MV-4-11 (cell line): Measurements from ENCODE around the gene TBX21.

Experiments
- DNase-seq: peaks from one replicate; lab custom pipeline; 2025; lab: John Stamatoyannopoulos, UW

TBX21 gene

DNA sequence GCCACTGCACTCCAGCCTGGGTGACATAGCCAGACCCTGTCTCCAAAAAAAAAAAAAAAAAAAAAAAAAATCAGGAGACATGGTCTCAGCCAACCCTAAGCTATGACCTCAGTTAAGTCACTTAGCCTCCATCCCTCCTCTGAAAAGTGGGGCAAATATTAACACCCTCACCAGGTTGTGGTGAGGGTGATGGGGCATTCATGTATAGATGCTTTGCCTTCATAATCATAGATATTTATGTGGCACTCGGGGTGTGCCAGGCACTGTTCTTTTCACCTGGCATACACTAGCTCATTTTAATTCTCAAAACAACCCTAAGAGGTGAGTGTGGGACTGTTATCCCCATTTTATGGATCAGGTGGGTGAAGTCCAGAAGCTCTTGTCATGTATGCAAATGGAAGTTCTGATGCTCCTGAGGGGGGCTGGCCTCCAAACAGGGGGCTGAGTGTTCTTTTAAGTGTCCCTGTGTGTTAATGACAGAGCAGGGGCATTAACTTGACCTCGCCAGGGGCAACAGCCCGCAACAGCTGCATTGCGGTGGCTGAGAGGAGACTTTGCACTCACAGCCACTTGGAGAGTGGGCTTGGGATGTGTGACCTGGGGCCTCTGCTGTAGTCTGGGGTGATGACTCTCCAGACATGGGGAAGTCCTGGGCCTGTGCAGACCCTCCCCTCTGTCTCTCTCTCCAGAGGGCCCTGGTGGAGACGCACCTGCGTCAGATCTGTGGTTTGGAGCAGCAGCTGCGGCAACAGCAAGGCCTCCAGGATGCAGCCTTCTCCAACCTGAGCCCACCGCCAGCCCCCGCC lies 34.9 kb upstream of the TBX21 start:
- no peak for DNase-seq

DNA sequence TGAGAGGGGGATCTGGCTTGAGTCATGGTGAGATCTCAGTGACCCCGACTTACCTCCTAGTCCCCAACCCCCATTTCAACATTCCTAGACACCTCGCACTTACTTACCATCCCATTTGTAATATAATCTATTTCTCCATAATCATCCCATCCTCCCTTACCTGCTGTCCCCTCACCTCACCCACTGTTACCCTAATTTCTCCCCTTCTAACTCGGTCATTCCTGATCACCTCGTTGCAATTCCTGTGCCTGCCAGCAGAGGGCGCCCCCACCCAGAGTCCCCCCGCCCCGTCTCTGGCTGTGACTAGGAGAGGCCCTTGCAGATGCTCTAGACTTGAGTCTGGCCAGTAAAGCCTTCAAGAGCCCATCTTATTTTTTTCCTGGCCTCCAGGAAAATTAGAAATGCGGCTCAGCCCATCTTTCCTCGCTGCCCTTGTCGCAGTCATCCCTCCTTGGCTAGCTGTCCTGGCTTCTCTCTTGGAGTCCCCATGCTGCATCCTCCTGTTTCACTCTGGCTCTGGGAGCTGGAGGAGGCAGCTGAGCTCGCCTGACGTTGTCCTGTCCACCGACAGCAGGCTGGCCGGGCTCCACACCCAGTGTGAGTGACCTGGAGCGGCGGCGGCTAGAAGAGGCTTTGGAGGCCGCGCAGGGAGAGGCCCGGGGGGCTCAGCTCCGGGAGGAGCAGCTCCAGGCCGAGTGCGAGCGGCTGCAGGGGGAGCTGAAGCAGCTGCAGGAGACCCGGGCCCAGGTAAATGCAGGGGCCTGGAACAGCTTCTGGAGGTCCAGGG lies 34.1 kb upstream of the TBX21 start:
- peak; percentile 45 for DNase-seq

- DNase-seq: no peak
These were observed 33.5 kb upstream of the TBX21 start for GRCh38 chr17:47699536-47699840.

- no peak for DNase-seq
These were observed 32.3 kb upstream of the TBX21 start for GRCh38 chr17:47700471-47701449.

DNA sequence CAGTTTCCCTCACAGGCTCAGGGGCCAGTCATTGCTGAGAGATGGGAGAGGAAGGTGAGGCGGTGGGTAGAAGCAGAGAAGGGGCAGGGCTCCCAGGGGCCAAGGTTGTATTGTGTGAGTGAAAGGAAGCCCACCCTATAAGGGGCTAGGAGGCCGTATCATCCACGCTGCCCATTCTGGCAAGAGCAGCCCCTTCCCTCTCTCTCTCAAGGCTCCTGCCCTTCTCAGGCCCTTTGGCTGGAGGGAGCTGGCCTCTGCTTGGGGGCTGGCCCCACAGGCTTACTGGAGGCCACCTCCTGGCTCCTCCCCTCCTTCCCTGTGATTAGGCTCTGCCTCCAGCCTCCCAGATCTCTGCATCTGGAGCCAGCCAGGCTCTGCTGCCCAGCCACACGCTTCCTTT lies 31.4 kb upstream of the TBX21 start:
- DNase-seq: no peak

- no peak for DNase-seq
These were observed 30.5 kb upstream of the TBX21 start for GRCh38 chr17:47702391-47702995.

DNA sequence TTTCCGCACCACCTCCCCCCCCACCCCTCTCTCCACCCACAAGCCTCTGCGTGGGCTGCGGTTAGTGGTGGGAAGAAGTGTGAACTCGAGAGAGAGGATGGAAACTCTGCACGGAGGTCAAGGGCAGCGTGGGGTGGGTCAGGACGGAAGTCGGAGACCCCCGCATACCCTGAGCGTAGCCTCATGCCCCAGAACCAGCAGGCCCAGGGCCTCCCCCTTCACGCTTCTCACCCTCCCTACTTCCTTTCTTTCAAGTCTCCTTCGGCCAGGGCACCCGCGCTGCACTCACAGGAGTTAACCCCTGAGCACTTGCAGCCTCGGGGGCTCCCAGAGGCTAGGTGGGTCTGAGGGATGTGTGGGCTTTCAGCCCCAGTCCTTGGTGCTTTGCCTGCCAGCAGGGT lies 29.8 kb upstream of the TBX21 start:
- DNase-seq: peak; percentile 17

DNA sequence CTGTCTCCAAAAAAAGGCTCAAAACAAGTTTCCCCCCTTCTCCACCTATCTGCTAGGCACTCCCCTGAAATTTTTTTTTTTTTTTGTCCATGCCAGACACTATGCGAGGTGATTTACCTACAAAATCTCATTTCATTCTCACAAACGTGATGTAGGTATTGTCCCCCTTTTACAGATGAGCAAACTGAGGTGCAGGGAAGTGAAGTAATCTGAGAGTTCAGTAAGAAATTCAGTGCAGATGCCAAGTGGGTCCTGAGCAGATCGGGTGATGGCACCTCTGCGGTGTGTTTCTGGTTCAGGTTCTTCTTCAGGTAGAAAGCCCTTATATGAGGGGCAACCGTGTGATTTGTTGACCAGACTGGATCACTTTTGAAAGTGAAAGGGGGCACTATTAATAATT lies 29.4 kb upstream of the TBX21 start:
- DNase-seq: no peak

GRCh38 chr17:47704116-47704515 lies 28.9 kb upstream of the TBX21 start:
- peak; percentile 62 for DNase-seq

DNA sequence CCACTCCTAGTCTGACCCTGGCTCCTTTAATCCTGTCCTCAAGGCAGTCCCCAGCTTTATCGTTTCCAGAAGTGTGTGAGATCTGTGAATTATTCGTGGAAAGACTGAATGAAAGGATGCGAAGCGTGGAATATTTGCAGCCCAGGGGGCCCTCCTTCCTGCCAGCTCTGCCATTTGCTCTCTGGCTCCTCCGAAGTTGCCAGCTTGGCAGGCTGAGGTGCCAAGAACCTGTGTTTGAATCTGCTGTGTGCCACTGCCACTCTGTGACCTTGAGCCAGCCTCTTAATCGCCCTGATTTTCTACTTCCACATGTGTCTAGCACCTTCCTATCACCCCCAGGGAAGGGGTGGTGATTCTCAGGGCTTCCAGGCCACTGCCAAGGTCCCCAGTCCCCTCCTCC lies 28.3 kb upstream of the TBX21 start:
- no peak for DNase-seq

- DNase-seq: no peak
These were observed 27.2 kb upstream of the TBX21 start for GRCh38 chr17:47705536-47706530.

DNA sequence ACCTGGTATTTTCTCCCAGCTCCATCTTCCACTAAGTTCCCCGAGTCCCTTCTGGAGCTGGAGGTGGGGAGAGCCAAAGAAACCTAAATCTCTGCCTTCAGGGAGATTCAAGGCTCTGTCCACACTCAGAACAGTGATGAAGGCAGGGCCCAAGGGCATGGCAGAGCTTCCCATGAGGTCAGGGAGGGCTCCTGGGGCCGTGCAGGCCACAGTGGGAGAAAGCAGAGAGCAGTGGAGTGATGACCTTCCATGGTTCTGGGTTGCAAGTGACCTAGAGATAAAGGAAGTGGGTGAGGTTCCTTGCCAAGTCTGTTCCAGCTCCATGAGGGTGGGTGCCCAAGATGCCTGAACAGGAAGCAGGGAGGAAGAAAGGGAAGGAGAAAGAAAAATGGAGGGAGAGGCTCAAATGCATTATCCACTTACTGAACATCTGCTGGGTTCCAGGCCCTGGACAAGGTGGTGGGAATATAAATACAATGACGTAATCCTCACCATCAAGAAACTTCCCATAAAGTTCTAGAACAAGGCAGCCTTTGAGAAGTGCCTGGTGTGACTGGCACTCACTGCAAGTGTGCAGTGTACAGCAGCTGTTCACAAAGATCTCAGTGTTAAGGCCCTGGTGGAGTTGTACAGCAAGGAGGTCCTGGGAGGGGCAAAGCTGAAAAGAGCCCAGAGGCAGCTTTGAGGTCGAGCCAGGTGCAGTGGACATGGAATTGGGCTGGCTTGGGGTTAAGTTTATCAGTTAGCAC lies 25.8 kb upstream of the TBX21 start:
- DNase-seq: peak; percentile 45

GRCh38 chr17:47707884-47708283 lies 25.2 kb upstream of the TBX21 start:
- no peak for DNase-seq

DNA sequence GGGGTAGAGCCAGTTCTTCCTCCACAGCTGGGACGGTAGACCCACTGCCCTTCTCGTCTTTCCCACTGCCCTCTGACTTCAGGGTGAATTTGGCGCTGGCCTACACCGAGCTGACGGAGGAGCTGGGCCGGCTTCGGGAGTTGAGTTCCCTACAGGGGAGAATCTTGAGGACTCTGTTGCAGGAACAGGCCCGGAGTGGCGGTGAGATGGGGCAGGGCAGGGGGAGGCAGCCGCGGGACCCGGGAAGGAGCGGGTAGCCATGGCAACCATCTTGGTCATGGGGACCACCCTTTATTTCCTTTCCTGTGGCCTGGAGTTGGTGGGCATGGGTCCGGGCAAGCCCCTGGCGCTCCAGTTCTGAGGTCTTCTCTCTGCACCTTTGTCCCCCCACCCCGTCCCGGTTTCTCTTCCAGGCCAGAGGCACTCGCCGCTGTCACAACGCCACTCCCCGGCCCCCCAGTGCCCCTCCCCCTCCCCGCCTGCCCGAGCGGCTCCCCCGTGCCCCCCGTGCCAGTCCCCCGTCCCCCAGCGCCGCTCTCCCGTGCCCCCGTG lies 24.6 kb upstream of the TBX21 start:
- no peak for DNase-seq

DNA sequence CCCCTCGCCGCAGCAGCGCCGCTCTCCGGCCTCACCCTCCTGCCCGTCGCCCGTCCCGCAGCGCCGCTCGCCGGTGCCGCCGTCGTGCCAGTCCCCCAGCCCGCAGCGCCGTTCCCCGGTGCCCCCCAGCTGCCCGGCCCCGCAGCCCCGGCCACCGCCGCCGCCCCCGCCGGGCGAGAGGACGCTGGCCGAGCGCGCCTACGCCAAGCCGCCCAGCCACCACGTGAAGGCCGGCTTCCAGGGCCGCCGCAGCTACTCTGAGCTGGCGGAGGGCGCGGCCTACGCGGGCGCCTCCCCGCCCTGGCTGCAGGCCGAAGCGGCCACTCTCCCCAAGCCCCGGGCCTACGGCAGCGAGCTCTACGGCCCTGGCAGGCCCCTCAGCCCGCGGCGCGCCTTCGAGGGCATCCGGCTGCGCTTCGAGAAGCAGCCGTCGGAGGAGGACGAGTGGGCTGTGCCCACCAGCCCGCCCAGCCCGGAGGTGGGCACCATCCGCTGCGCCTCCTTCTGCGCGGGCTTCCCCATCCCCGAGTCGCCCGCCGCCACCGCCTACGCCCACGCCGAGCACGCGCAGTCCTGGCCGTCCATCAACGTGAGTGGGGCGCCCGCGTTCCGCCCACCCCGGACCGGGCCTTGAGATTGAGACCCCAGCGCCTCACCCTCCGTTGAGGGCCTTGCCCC lies 24.0 kb upstream of the TBX21 start:
- DNase-seq: no peak

DNA sequence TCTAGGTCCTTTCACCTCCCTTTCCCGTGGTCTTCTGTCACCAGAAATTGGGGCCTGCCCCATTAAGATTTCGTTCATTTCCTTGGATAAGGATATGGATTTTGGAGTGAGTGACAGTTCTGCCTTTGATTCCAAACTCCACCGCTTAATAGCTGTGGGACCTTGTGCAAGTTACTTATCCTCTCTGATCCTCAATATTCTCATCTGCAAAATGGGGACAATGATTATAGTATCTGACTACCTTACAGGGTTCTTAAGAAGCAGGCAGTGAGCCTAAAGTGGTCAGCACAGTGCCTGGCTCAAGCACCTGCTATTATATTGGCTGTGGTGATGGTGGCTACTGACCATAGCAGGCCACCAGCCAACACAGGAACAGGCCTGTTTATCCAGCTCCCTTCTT lies 23.4 kb upstream of the TBX21 start:
- DNase-seq: no peak

GRCh38 chr17:47711366-47712099 lies 21.5 kb upstream of the TBX21 start:
- DNase-seq: no peak

DNA sequence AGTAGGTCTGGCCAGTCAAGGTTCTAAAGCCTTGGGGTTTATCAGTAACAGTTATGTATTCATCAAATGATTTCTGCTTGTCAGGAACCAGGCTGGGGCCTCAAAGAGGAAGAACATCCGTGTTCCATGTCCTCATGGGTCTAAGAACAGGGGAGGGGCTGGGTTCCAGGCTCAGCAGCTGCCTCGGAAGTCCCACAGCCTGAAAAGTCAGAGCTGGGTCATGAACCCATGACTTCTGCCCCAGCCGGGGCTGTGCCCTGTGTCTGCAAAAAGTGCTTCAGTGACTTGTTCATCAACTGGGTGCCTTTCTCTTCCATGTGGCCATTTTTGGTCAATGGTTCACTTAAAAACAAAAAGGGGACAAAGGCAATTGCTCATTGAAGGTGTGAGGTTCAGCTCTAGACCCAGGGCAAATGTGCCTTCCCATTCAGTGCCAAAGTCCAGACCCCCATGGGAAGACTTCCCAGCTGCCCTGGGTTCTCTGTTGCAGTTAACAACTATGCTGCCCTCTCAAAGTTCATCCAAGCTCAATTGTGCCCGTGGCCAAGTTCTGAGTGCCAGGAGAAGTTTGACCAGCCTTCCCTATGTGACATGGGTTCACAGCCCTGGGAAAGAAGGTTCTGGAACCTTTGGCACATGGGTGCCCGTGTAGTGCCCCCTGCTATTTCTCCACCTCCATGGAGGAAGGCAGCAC lies 20.6 kb upstream of the TBX21 start:
- peak; percentile 79 for DNase-seq
